Gastroesophageal sphincter (tissue), 4 donors: ENCODE results near the gene RYR2. TPM values are rescaled to one million over a fixed set of nuclear protein-coding genes. Genes with fewer than 3 reads are reported as not detected.

ENCODE experiments used
- ATAC-seq: fragments of 150-250 bp; one replicate; pipeline ENCODE4 v1.9.1; 2016; ENCODE audit warnings: mild to moderate bottlenecking, moderate library complexity
- H3K27ac ChIP-seq, 4 donors: fragments of 200-600 bp; sonication (generic) in 3 of 4; 1 replicate in 3 of 4; 2 replicates in 1 of 4; pipeline ENCODE4 v1.5.1; 2016 to 2019
- H3K27me3 ChIP-seq: fragments of 200-600 bp; sonication (generic); one replicate; pipeline ENCODE4 v1.5.1; 2019
- H3K36me3 ChIP-seq, 2 donors: fragments of 200-600 bp; sonication (generic); one replicate each; pipeline ENCODE4 v1.5.1; 2019; ENCODE audit warnings: control low read depth in 1 of 2
- H3K4me1 ChIP-seq, 3 donors: fragments of 200-600 bp; sonication (generic); 1 replicate in 2 of 3; 2 replicates in 1 of 3; pipeline ENCODE4 v1.5.1; 2016 to 2019; ENCODE audit warnings: control low read depth in 2 of 3
- H3K4me3 ChIP-seq, 2 donors: fragments of 200-600 bp; sonication (generic); one replicate each; pipeline ENCODE4 v1.5.1; 2019; ENCODE audit warnings: mild to moderate bottlenecking in 1 of 2, moderate library complexity in 1 of 2
- H3K9me3 ChIP-seq, 3 donors: fragments of 200-600 bp; sonication (generic); one replicate each; pipeline ENCODE4 v1.5.1; 2017 to 2019; ENCODE audit warnings: control low read depth in 2 of 3
- EP300 ChIP-seq: sonication (generic); formaldehyde crosslinking; IDR thresholded peaks from one replicate; pipeline ENCODE4 v1.6.1; 2017; ENCODE audit warnings: antibody characterized with exemption, mild to moderate bottlenecking
- POLR2A ChIP-seq, 2 donors: fragments of 450-650 bp; IDR thresholded peaks; one replicate each; pipeline ENCODE4 v1.6.1; 2017; ENCODE audit warnings: antibody characterized with exemption in 2 of 2, mild to moderate bottlenecking in 2 of 2, moderate library complexity in 1 of 2
- POLR2AphosphoS5 ChIP-seq: sonication (generic); formaldehyde crosslinking; IDR thresholded peaks from one replicate; pipeline ENCODE4 v1.6.1; 2017; ENCODE audit warnings: antibody characterized with exemption
- WGBS, 2 donors: methylation state at CpG; one replicate each; pipeline ENCODE4 v1.1.5; 2018; ENCODE audit warnings: low coverage in 1 of 2; 5-methylcytosine and 5-hydroxymethylcytosine counted together
- total RNA-seq, 4 donors: library from RNA; depleted of rRNA; stranded (reverse); fragments of >200 nt; gene quantifications; one replicate each; pipeline ENCODE4 v1.1.0, GENCODE V29; 2016
- TF ChIP-seq, protein P1 (sequence below), 4 experiments: fragments of 200-600 bp in 2 of 4; fragments of 450-650 bp in 2 of 4; sonication (generic) in 1 of 4; IDR thresholded peaks; one replicate each; pipeline ENCODE4 v1.5.1; 2017 to 2019; ENCODE audit warnings: antibody characterized with exemption in 4 of 4, mild to moderate bottlenecking in 2 of 4, moderate library complexity in 2 of 4

The RYR2 gene
- total RNA-seq, 4 donors from 2014 or later = 27.4 to 78.8 (median 42.7) TPM

DNA sequence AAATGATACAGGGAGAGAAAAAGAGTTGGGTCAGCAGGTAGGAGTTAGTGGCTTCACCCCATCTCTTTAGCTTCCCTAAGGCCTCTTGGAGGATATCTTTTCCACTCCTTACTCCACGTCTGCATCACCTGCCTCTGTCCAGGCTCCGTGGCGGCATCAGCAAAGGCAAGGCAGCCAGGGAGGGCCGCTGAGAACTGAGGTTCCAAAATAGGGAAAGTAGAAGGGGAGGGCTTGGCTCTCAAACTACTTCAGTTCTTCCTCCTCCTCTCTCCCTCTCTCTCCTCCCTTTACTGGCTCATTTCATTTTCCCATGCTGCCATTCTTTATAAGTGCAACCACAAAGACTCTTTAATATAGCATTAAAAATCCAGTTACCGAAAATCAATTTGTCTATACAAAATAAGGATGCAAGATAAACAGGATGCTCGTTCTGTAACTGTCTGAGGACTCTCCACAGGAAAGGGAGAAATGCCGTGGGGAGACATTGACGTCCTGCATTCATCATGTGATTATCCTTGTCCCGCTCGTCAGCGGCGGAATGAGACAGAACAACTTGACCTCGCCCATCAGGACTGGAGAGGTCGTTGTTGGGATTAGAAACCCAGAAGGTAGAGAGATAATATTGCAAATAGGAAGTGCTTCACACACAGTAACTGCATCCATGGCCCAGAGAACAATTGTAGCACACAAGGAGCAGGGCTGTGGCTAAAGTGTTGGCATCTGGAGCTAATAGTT, 34.7 kb upstream of the RYR2 start:
- Histone ChIP-seq H3K27me3 (no peaks in the 10 kb centered on the region), H3K36me3 (no peaks in the 10 kb centered on the region), H3K4me3 (no peak overlapping the region), H3K27ac (no peak overlapping the region), H3K9me3 (no peaks in the 10 kb centered on the region), H3K4me1 (peaks cover under 1 to 18% (median 4%) of the 10 kb centered on the region in 3 donors)
- no peak for TF ChIP-seq POLR2A (IDR thresholded peaks at IDR 0.05)
- no peak for TF ChIP-seq EP300
- no peak for TF ChIP-seq POLR2AphosphoS5
- WGBS, 2 donors = 43 to 75% methylated on average over 6 to 14 of the region's 14 CpGs
- ATAC-seq = no peak

DNA sequence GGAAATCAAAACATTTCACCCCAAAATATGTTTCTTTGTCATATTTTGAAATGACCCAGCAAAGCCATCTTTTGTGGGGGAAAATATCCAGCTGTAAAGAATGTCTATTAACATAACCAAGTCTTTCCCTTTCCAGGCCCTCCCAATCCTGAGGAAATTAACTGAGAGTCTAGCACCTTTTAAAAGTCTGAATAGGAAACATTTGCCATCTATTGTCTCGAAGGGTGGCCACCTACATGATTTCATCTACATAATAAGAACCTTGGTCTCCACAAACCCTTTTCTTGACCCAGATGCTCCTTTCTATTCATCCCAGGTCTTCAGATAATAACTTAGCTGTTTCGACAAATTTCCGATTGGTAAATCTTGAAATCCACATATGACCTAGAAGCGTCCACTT, 32.4 kb upstream of the RYR2 start:
- peak overlapping the region in 1 of 4 donors; percentile 86 for H3K27ac ChIP-seq
- 88 to 92% methylated on average over 4 of the region's 4 CpGs for WGBS, 2 donors
- H3K4me3 ChIP-seq = no peak overlapping the region
- H3K9me3 ChIP-seq = no peaks in the 10 kb centered on the region
- ATAC-seq = no peak
- peaks cover 5 to 35% (median 8%) of the 10 kb centered on the region in 3 donors for H3K4me1 ChIP-seq
- no peaks in the 10 kb centered on the region for H3K36me3 ChIP-seq
- TF ChIP-seq POLR2AphosphoS5 (no peak), POLR2A (IDR thresholded peaks at IDR 0.05) (no peak), EP300 (no peak)
- TF ChIP-seq, protein P1, sequence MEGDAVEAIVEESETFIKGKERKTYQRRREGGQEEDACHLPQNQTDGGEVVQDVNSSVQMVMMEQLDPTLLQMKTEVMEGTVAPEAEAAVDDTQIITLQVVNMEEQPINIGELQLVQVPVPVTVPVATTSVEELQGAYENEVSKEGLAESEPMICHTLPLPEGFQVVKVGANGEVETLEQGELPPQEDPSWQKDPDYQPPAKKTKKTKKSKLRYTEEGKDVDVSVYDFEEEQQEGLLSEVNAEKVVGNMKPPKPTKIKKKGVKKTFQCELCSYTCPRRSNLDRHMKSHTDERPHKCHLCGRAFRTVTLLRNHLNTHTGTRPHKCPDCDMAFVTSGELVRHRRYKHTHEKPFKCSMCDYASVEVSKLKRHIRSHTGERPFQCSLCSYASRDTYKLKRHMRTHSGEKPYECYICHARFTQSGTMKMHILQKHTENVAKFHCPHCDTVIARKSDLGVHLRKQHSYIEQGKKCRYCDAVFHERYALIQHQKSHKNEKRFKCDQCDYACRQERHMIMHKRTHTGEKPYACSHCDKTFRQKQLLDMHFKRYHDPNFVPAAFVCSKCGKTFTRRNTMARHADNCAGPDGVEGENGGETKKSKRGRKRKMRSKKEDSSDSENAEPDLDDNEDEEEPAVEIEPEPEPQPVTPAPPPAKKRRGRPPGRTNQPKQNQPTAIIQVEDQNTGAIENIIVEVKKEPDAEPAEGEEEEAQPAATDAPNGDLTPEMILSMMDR (IDR thresholded peaks at IDR 0.05) = no peak
- H3K27me3 ChIP-seq = no peaks in the 10 kb centered on the region

DNA sequence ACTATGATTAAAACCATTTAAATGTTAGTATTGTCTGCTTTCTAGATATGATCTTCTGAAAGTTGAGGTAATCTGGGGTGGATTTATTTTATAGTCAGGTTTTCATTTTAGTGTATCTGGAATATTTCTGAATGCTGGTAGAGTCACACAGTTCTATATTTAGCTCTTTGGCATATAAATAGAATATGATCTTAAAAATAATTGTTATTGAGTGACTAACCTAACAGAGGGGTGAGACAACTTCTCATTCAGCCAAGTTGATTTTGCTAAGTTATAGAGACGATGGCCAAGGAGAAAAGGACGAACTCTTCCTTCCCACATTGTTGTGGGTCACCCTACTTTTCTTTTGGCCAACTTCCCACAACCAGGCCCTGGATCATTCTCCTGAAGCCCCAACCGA, 30.6 kb upstream of the RYR2 start:
- H3K4me1 ChIP-seq = peaks cover 5 to 35% (median 8%) of the 10 kb centered on the region in 3 donors
- no peak for ATAC-seq
- no peaks in the 10 kb centered on the region for H3K36me3 ChIP-seq
- 30 to 34% methylated on average over 2 to 3 of the region's 3 CpGs for WGBS, 2 donors
- H3K9me3 ChIP-seq = no peaks in the 10 kb centered on the region
- no peaks in the 10 kb centered on the region for H3K27me3 ChIP-seq
- no peak for TF ChIP-seq POLR2A (IDR thresholded peaks at IDR 0.05)
- TF ChIP-seq, protein P1 (IDR thresholded peaks at IDR 0.05) = no peak
- TF ChIP-seq POLR2AphosphoS5 = peak; percentile 67
- TF ChIP-seq EP300 = no peak
- H3K27ac ChIP-seq = peak overlapping the region; percentile 83 to 97 (median 86)
- H3K4me3 ChIP-seq = no peak overlapping the region

DNA sequence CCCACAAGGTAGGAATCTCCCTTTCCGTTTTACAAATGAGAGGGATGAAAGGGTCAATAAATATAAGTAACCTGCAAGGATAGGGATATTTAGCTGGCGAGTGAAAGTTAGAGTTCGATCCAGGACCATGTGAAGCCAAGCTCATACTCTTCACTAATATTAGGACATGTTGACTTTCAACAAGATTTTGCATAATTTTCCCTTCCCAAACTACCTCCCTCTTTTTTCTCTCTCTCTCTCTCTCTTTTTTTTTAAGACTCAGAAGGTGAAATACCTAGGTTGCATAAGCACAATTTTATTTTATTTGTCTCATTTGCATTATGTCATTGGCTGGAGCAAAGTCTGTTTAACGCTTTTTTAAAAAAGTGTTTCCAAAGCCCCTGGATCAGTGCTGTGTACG, 29.6 kb upstream of the RYR2 start:
- no peaks in the 10 kb centered on the region for H3K27me3 ChIP-seq
- H3K9me3 ChIP-seq = no peaks in the 10 kb centered on the region
- no peaks in the 10 kb centered on the region for H3K36me3 ChIP-seq
- peaks cover 5 to 35% (median 8%) of the 10 kb centered on the region in 3 donors for H3K4me1 ChIP-seq
- WGBS, 2 donors = 20 to 44% methylated on average over 4 to 5 of the region's 5 CpGs
- TF ChIP-seq POLR2A (IDR thresholded peaks at IDR 0.05) (no peak), POLR2AphosphoS5 (no peak), EP300 (no peak)
- TF ChIP-seq, protein P1 (IDR thresholded peaks at IDR 0.05) = no peak
- no peak for ATAC-seq
- peak overlapping the region; percentile 83 to 97 (median 86) for H3K27ac ChIP-seq
- no peak overlapping the region for H3K4me3 ChIP-seq

DNA sequence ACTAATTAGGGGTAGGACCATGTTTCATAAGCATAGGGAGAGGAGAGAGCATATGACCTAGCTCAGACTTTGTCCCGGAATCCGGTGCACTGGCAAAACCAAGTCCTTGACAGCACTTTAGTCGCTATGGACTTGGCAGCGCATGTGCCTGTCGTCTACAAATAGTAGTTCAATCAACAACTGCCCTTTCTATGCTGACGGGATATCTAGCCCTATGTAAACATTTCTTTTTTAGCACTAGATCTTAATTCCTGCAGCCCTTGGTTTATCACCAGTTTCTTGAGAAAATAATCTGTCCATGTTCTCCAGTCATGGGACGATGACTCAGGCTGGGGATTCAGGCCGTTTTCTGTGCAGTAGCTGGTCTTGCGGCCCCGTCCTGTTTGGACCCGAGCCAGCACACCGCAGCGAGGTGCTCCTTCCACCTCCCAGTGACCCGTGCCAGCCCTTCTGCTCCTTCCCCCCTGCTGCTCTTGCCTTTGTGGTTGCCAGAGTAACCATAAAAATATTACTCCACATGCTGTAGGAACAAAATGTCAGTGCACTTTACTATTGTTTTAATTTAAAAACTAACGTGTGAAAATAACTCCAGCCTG, 29.1 kb upstream of the RYR2 start:
- H3K4me1 ChIP-seq = peaks cover 5 to 35% (median 8%) of the 10 kb centered on the region in 3 donors
- peak overlapping the region in 1 of 2 donors; percentile 16 for H3K4me3 ChIP-seq
- H3K27me3 ChIP-seq = no peaks in the 10 kb centered on the region
- TF ChIP-seq, protein P1 (IDR thresholded peaks at IDR 0.05) = no peak
- TF ChIP-seq EP300 (peak; percentile 40), POLR2AphosphoS5 (peak; percentile 90), POLR2A (IDR thresholded peaks at IDR 0.05) (no peak)
- 16 to 21% methylated on average over 9 to 14 of the region's 15 CpGs for WGBS, 2 donors
- no peaks in the 10 kb centered on the region for H3K36me3 ChIP-seq
- H3K27ac ChIP-seq = peak overlapping the region; percentile 83 to 97 (median 86)
- peak; percentile 86 for ATAC-seq
- no peaks in the 10 kb centered on the region for H3K9me3 ChIP-seq
